GM19468 (cell line): Measurements from ENCODE around the gene NOP53.
"Not testable (repeated sequence)": the region's sequence is repeated elsewhere in the genome, so short reads cannot be mapped to it uniquely, and the experiment has no call there.

Experiments used
- ATAC-seq: cut with Tn5 transposase; IDR thresholded peaks from one replicate; pipeline ENCODE4 v1.9.1; 2021; ENCODE audit warnings: mild to moderate bottlenecking, moderate library complexity, moderate number of reproducible peaks; ENCODE audit not compliant: unreplicated experiment; ENCODE audit errors: extremely low read depth

Gene NOP53

GRCh38 chr19:47745010-47745901 lies at the start of gene NOP53:
Gene NOP53, plus strand, starts transcription at chr19:47745546. Its CDS starts 14 bp downstream, at chr19:47745560.
- peak; percentile 45 for ATAC-seq

- no peak for ATAC-seq
Measured at GRCh38 chr19:47696635-47697034, 48.7 kb upstream of the NOP53 start.

GRCh38 chr19:47697863-47698609 lies 47.3 kb upstream of the NOP53 start:
- ATAC-seq, result no peak

GRCh38 chr19:47698631-47699359 lies 46.6 kb upstream of the NOP53 start:
- ATAC-seq, result no peak

GRCh38 chr19:47699360-47699917 lies 45.9 kb upstream of the NOP53 start:
- no peak for ATAC-seq

GRCh38 chr19:47700934-47701716 lies 44.2 kb upstream of the NOP53 start:
- no peak for ATAC-seq

GRCh38 chr19:47701717-47702552 lies 43.4 kb upstream of the NOP53 start:
- no peak for ATAC-seq

GRCh38 chr19:47702671-47703070 lies 42.7 kb upstream of the NOP53 start:
- no peak for ATAC-seq

- ATAC-seq, result no peak
Measured at GRCh38 chr19:47703301-47703700, 42.0 kb upstream of the NOP53 start.

GRCh38 chr19:47704024-47704423 lies 41.3 kb upstream of the NOP53 start:
- no peak for ATAC-seq

- ATAC-seq, result no peak
Measured at GRCh38 chr19:47704656-47705055, 40.7 kb upstream of the NOP53 start.

GRCh38 chr19:47707135-47707925 lies 38.0 kb upstream of the NOP53 start:
- ATAC-seq, result no peak

- ATAC-seq, result no peak
Measured at GRCh38 chr19:47711652-47712242, 33.6 kb upstream of the NOP53 start.

- ATAC-seq, result no peak
Measured at GRCh38 chr19:47713046-47714021, 32.0 kb upstream of the NOP53 start, which contains the start of gene EHD2. Gene EHD2, plus strand, starts transcription at chr19:47713422. Its CDS starts 3,191 bp downstream, at chr19:47716613.

- no peak for ATAC-seq
Measured at GRCh38 chr19:47714339-47714738, 31.0 kb upstream of the NOP53 start.

GRCh38 chr19:47714855-47715254 lies 30.5 kb upstream of the NOP53 start:
- not testable (repeated sequence) for ATAC-seq
